HCT116 (cell line): Measurements from ENCODE around the gene GRM5. TPM values are rescaled to one million over a fixed set of nuclear protein-coding genes. Genes with fewer than 3 reads are reported as not detected.

Experiments used
- ATAC-seq: fragments of 200-7000 bp; cut with Tn5 transposase; 2 replicates; pipeline ENCODE4 v1.9.1; 2020; ENCODE audit warnings: mild to moderate bottlenecking, moderate library complexity
- BruUV-seq: library from RNA; stranded (reverse); fragments of 400-500 nt; replicated peaks from 2 replicates; lab custom pipeline; 2021; lab: Mats Ljungman, UMichigan
- CTCF ChIA-PET: fragments of 300-600 bp; sonication (Branson Sonifier 250); formaldehyde crosslinking; loops from one replicate; lab custom pipeline; 2021; ENCODE audit warnings: antibody characterized with exemption; lab: Charles Lee
- POLR2A ChIA-PET: fragments of 300-600, 350-600 bp; sonication (Branson Sonifier 250); formaldehyde crosslinking; loops from one replicate; lab custom pipeline; 2021; ENCODE audit warnings: antibody characterized with exemption; lab: Charles Lee
- RAD21 ChIA-PET, 2 experiments: fragments of 300-600 bp; sonication (Branson Sonifier 250); formaldehyde crosslinking; loops; one replicate each; lab custom pipeline; 2023; ENCODE audit warnings: low total read pairs in 2 of 2; ENCODE audit not compliant: uncharacterized antibody in 2 of 2, unreplicated experiment in 2 of 2, low non-redundant PET in 1 of 2; lab: Charles Lee
- DNase-seq: peaks from one replicate; pipeline ENCODE4 v3.0.0-alpha.2; 2010; ENCODE audit warnings: low read depth, low spot score
- H2AFZ ChIP-seq: fragments of 200-600 bp; shearing (Covaris generic), sonication (generic); 2 replicates; pipeline ENCODE4 v1.6.1; 2017; ENCODE audit warnings: low read depth, mixed run types, mixed read lengths, antibody characterized with exemption, low read length; ENCODE audit not compliant: poor library complexity, severe bottlenecking
- H3K27ac ChIP-seq: 2 replicates; pipeline ENCODE4 v1.5.1; 2012; ENCODE audit warnings: low read depth, low read length
- H3K27me3 ChIP-seq: fragments of 200-600 bp; sonication (generic); 2 replicates; pipeline ENCODE4 v1.6.1; 2016; ENCODE audit warnings: mixed run types, low read length, mixed read lengths; ENCODE audit not compliant: insufficient read depth
- H3K36me3 ChIP-seq, 2 experiments: fragments of 200-500 bp in 1 of 2; fragments of 200-600 bp in 1 of 2; sonication (Bioruptor generic) in 1 of 2; sonication (generic) in 1 of 2; 2 replicates each; pipeline versions ENCODE4 v1.5.1 to v1.6.1; 2014 to 2016; ENCODE audit warnings: low read length in 2 of 2, inconsistent platforms in 1 of 2, mixed read lengths in 1 of 2, mixed run types in 1 of 2; ENCODE audit not compliant: insufficient read depth in 2 of 2, control insufficient read depth in 1 of 2
- H3K4me1 ChIP-seq, 2 experiments: fragments of 200-600 bp in 1 of 2; sonication (generic) in 1 of 2; 2 replicates each; pipeline versions ENCODE4 v1.5.1 to v1.6.1; 2012 to 2017; ENCODE audit warnings: low read length in 2 of 2, inconsistent platforms in 1 of 2, mild to moderate bottlenecking in 1 of 2, mixed read lengths in 1 of 2, mixed run types in 1 of 2, moderate library complexity in 1 of 2; ENCODE audit not compliant: insufficient read depth in 2 of 2, control insufficient read depth in 1 of 2
- H3K4me2 ChIP-seq: fragments of 200-600 bp; sonication (generic); 2 replicates; pipeline ENCODE4 v1.6.1; 2017; ENCODE audit warnings: mixed run types, low read length, mixed read lengths
- H3K4me3 ChIP-seq, 2 experiments: fragments of 200-600 bp in 1 of 2; sonication (generic) in 1 of 2; replicated peaks in 1 of 2; 2 replicates each; pipeline ENCODE4 v1.5.1; 2011 to 2016; ENCODE audit warnings: low read length in 2 of 2, control low read depth in 1 of 2, low read depth in 1 of 2, mild to moderate bottlenecking in 1 of 2, mixed read lengths in 1 of 2, mixed run types in 1 of 2
- H3K79me2 ChIP-seq: fragments of 200-600 bp; sonication (generic); 2 replicates; pipeline ENCODE4 v1.6.1; 2017; ENCODE audit warnings: mild to moderate bottlenecking, mixed run types, low read length, moderate library complexity, mixed read lengths; ENCODE audit not compliant: insufficient read depth
- H3K9ac ChIP-seq: fragments of 200-600 bp; sonication (generic); 2 replicates; pipeline ENCODE4 v1.6.1; 2016; ENCODE audit warnings: low read length, mixed read lengths
- H3K9me2 ChIP-seq: fragments of 200-600 bp; sonication (generic), shearing (Covaris generic); 2 replicates; pipeline ENCODE4 v1.6.1; 2017; ENCODE audit warnings: mixed run types, mild to moderate bottlenecking, moderate library complexity; ENCODE audit not compliant: insufficient read depth
- H3K9me3 ChIP-seq, 2 experiments: fragments of 200-500 bp in 1 of 2; fragments of 200-600 bp in 1 of 2; sonication (Bioruptor generic) in 1 of 2; sonication (generic) in 1 of 2; 2 replicates each; pipeline ENCODE4 v1.6.1; 2014 to 2017; ENCODE audit warnings: low read length in 2 of 2, mixed read lengths in 2 of 2, inconsistent platforms in 1 of 2, low read depth in 1 of 2, mild to moderate bottlenecking in 1 of 2, mixed run types in 1 of 2, moderate library complexity in 1 of 2; ENCODE audit not compliant: control insufficient read depth in 1 of 2, insufficient read depth in 1 of 2
- H4K20me1 ChIP-seq: fragments of 200-600 bp; sonication (generic), shearing (Covaris generic); 2 replicates; pipeline ENCODE4 v1.6.1; 2017; ENCODE audit warnings: mixed run types, mild to moderate bottlenecking, moderate library complexity; ENCODE audit not compliant: insufficient read depth
- CBX3 ChIP-seq: IDR thresholded peaks from 2 replicates; pipeline ENCODE4 v1.6.1; 2012; ENCODE audit warnings: low read depth
- CEBPB ChIP-seq: IDR thresholded peaks from 2 replicates; pipeline ENCODE4 v1.6.1; 2012; ENCODE audit warnings: low read depth
- EGR1 ChIP-seq: IDR thresholded peaks from 2 replicates; pipeline ENCODE4 v1.6.1; 2012; ENCODE audit warnings: low read depth
- RAD21 ChIP-seq: IDR thresholded peaks from 2 replicates; pipeline ENCODE4 v1.6.1; 2012; ENCODE audit warnings: low read depth, mild to moderate bottlenecking
- REST ChIP-seq: IDR thresholded peaks from 2 replicates; pipeline ENCODE4 v1.6.1; 2012; ENCODE audit warnings: low read depth
- SP1 ChIP-seq: IDR thresholded peaks from 2 replicates; pipeline ENCODE4 v1.6.1; 2012; ENCODE audit warnings: low read depth
- intact Hi-C: fragments of 100-400 bp; cut with micrococcal nuclease; formaldehyde crosslinking; loops from 2 replicates; pipeline ENCODE4 v1.10.0; 2022
- total RNA-seq: library from RNA; stranded (reverse); gene quantifications from one replicate; pipeline ENCODE4 v1.2.1, GENCODE V29; 2021; ENCODE audit not compliant: unreplicated experiment

The GRM5 gene
- total RNA-seq, 1 experiment from 2014 or later = not detected

GRCh38 chr11:88739524-88739923, 326.3 kb downstream of the GRM5 start:
- intact Hi-C loops = no loop called here
- ATAC-seq = no peak
- no peak for TF ChIP-seq RAD21
- Histone ChIP-seq H3K27ac (no peak overlapping the region), H3K4me1 (no peaks in the 10 kb centered on the region), H3K4me3 (no peak overlapping the region), H3K36me3 (no peaks in the 10 kb centered on the region), H3K79me2 (no peaks in the 10 kb centered on the region), H3K27me3 (no peaks in the 10 kb centered on the region; the same call in 1 of the 2 replicates), H3K9me2 (no peaks in the 10 kb centered on the region), H3K9ac (no peak overlapping the region), H4K20me1 (no peaks in the 10 kb centered on the region), H3K4me2 (no peak overlapping the region), H2AFZ (no peak overlapping the region), H3K9me3 (no peaks in the 10 kb centered on the region)
- RAD21 ChIA-PET = no interaction called here
- BruUV-seq = no TSS peak
- POLR2A ChIA-PET = no interaction called here
- DNase-seq = no peak
- CTCF ChIA-PET = no interaction called here

GRCh38 chr11:88709567-88709966, 356.2 kb downstream of the GRM5 start:
- Histone ChIP-seq H3K27ac (no peak overlapping the region), H3K9ac (no peak overlapping the region), H3K4me3 (no peak overlapping the region), H4K20me1 (no peaks in the 10 kb centered on the region), H3K36me3 (no peaks in the 10 kb centered on the region), H3K4me2 (no peak overlapping the region), H3K79me2 (no peaks in the 10 kb centered on the region), H3K4me1 (no peaks in the 10 kb centered on the region), H3K9me2 (no peaks in the 10 kb centered on the region), H3K9me3 (no peaks in the 10 kb centered on the region), H3K27me3 (no peaks in the 10 kb centered on the region), H2AFZ (no peak overlapping the region)
- no peak for DNase-seq
- ChIA-PET RAD21 (no interaction called here), CTCF (no interaction called here), POLR2A (no interaction called here)
- no TSS peak for BruUV-seq
- intact Hi-C loops = no loop called here
- no peak for ATAC-seq
- TF ChIP-seq SP1 (no peak), CEBPB (no peak), EGR1 (no peak)
- TF ChIP-seq, all 23 proteins: peak for 0

- no peaks in the 10 kb centered on the region for H3K36me3 ChIP-seq
- intact Hi-C loops = no loop called here
- no peak overlapping the region for H3K9ac ChIP-seq
- RAD21 ChIA-PET = no interaction called here
- H3K79me2 ChIP-seq = no peaks in the 10 kb centered on the region
- no peak overlapping the region for H3K27ac ChIP-seq
- H4K20me1 ChIP-seq = no peaks in the 10 kb centered on the region
- CTCF ChIA-PET = no interaction called here
- no peaks in the 10 kb centered on the region for H3K4me1 ChIP-seq
- ATAC-seq = no peak
- BruUV-seq = no TSS peak
- H2AFZ ChIP-seq = no peak overlapping the region
- POLR2A ChIA-PET = no interaction called here
- no peaks in the 10 kb centered on the region for H3K27me3 ChIP-seq
- no peaks in the 10 kb centered on the region for H3K9me3 ChIP-seq
- TF ChIP-seq REST (peak; percentile 66), CBX3 (no peak)
- H3K9me2 ChIP-seq = no peaks in the 10 kb centered on the region
- no peak overlapping the region for H3K4me2 ChIP-seq
- DNase-seq = no peak
- H3K4me3 ChIP-seq = no peak overlapping the region
Observed at GRCh38 chr11:88704485-88704884, 361.3 kb downstream of the GRM5 start.
